HG02852 (cell line): Measurements from ENCODE around the gene SLC9C2.
"Not testable (repeated sequence)": the region's sequence is repeated elsewhere in the genome, so short reads cannot be mapped to it uniquely, and the experiment has no call there.

Experiments used
- ATAC-seq: cut with Tn5 transposase; IDR thresholded peaks from one replicate; pipeline ENCODE4 v1.9.1; 2021; ENCODE audit warnings: mild to moderate bottlenecking, moderate library complexity; ENCODE audit not compliant: unreplicated experiment

Gene SLC9C2, protein sequence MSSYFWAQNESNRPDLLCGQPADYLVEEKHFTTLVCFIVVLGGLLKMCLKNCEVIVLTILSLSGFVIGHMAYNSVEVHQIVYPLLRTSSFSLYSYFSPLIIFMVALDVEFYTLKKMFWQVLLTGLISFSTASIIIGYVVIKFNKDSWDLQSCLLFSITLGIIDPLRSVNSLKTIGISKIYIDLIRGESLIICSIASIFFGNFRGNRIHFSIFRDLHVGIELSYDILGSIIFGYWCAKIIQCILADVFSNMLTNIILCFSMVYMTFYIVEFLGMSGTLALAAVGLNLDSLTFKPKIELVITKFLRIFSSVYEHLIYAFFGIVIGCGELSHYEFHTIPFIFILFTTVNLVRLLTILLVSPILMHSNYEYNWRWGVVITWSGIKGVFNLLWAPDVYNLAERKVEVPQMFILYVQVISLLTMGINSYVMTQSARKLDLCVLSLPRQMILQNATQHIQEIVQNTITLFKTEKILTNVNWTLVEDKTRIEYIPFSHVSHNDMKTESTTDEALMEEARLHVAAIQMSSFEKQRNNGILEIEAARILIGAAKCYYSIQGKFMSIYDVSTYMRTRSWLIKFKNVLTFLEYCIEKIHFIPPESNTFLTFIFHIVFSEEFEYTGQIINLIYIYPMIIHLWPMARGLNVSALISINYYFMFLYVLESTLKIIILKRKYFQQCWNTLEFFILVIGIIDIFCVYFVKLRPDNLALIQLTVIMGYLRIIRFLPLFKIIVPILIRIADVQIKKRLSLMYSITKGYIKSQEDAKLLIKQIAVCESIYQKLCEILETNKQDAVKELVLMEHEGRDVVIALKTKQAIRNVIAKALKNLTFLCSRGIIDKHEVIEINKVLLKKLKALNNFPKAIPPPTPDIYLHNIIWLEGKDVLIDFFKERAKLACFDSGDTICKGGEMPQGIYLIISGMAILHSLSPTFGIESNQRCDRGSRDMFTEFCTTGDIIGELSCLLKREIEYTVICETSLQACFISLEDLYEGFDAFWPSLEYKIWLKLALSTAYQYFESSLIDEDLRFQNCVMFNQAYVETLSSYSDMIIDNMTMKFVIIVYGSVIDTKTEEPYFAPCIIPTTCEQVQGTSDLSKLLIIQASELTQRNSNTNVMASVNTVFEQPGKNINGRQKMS

GRCh38 chr1:173603056-173603591 lies at the start of gene SLC9C2:
Gene SLC9C2, minus strand, starts transcription at chr1:173603072. Its CDS starts 1,296 bp downstream, at chr1:173601776.
- ATAC-seq, result no peak

DNA sequence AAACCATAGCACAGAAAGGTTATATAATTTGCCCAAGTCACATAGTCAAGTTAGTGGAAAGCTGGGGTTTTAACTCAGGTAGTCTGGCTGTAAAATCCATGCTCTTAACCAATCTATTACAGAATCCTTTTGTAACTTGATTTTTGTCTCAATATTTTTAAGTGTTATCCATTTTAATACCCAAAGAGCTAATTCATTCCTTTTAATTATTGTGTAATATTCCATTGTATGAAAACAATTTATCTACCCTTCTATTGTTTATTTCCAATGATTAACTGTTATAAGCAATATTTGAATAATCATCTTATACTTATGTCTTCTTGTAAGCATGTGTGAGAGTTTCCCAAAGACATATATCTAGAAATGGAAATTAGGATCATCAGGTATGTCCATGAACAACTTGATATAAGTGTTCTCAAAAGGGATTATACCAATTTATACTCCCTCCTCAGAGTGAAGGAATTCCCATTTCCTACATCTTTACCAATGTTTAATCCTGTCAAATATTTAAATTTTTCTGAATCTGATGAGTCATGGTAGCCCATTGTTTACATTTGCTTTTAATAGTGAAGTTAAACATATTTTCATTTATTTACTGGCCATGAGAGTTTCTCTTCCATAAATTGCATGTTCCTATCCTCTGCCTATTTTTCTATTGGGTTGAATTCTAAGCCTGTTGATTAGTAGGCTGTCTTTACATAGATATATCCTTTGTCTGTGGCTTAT lies 46.2 kb upstream of the SLC9C2 start:
- no peak for ATAC-seq

DNA sequence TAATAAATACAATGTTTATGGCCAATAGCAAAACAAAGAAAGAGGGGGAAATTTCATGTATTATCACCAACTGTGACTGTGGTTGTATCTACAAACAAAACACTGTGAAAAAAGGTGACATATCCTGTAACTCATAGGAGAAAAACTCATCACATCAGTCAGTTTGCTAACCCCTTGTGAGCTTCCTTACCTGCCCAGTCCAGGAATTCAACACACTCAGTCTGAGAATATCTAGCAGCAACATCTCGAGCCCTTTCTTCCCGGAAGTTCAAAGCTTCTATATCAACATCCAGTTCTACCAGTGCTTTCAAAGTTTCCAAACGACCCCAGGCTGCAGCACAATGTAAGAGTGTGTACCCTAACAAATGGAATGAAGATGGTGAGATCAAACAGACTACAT lies 43.8 kb upstream of the SLC9C2 start:
- no peak for ATAC-seq

DNA sequence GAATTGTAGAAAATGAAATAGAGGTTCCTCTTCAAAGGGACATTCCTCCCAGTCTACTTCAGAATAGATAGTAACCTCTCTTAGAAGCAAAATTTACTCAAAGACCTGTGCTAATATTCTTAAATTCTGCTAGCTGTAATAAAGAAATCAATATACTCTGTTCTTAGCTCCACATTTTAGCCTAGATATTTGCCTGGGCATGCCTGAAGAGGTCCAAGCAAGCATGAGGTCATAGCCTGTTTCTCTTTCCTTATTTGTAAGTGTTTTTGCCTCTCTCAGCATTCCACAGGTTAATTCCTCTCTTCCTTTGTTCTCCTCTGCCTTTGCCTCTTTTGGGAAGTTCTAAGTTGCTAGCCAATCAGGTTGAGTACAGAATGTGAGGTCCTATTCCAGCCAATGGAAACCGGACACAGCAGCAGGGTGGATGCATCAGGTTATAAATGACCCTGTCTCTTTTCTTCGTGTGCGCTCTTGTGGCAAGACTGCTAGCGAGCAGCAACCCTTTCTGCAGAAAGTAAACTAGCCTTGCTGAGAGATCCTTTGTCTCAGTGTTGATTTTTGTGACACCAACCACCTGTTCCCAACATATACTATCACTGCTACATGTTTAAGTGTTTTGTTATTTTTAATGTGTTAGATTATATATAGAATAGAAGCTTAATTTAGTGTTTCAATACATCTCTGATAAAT lies 39.7 kb upstream of the SLC9C2 start:
- ATAC-seq, result not testable (repeated sequence)

DNA sequence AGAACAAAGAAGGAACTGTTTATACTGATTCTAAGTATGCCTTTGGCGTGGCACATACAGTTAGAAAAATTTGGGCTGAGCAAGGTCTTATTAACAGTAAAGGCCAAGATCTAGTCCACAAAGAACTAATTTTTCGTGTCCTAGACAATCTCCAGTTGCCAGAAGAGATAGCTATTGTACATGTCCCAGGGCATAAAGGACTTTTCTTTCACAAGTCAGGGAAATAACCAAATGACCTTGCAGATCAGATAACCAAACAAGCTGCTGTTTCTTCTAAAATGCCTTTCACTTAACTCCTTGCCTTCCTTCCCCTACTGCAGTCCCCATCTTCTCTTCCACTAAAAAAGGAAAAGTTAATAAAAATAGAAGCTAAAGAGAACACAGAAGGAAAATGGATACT lies 36.2 kb upstream of the SLC9C2 start:
- no peak for ATAC-seq

DNA sequence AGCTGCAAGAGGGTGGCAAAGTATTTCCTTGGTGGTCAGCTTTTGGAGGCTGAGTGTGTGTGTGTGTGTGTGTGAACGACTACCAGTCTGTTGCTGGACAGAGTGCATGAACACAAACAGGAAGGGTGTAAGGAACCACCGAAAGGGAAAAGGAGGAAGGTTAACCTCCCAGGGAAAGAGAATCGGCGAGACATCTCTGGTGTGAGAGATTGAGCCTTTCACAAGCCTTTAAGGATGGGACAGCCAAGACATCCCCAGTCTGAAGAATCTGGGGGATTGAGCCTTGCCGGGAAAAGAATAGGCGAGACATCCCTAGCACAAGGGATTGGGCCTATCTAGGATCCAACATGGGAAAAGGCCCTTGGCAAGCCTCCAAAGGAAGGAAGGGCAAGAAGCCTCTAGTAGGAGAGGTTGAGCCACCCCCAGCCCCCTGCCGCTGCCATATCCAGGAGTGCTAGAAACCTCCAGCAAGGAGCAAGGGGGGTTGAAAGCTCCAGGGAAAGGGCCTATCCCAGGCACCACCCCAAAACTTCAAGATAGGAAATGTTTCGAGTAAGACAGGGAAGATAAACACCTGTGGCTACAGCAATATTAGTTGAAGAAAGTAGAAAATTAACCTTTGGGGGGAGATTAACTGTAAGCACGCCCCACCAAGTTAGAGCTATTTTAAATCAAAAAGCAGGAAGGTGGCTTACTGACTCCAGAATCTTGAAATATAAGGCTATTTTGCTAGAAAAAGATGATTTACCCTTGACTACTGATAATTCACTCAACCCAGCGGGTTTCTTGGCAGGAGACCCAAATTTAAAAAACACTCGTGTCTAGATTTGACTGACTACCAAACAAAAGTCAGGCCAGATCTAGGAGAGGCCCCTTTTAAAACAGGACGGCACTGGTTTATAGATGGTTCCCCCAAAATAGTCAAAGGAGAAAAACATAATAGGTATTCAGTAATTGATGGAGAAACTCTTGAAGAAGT lies 35.5 kb upstream of the SLC9C2 start:
- ATAC-seq, result no peak

- not testable (repeated sequence) for ATAC-seq
Measured at GRCh38 chr1:173637236-173638042, 34.6 kb upstream of the SLC9C2 start.

- no peak for ATAC-seq
Measured at GRCh38 chr1:173635116-173635515, 32.2 kb upstream of the SLC9C2 start, which contains the start of gene TEX50. Gene TEX50, plus strand, starts transcription at chr1:173635338. Its CDS starts 184 bp downstream, at chr1:173635522.

DNA sequence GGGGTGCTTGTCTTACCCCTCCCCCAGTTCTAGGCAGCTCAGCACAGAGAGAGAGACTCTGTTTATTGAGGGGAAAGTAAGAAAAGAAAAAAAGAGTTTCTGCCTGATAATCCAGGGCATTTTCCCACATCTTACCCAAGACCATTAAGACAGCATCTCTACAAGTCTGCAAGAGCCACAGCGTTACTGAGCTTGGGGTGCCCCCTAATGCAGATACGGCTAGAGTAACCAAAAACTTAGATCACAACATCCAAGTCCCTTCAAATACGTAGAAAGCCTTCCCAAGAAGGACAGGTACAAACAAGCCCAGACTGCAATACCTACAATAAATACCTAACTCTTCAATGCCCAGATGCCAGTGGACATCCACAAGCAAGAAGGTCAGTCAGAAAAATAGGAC lies 26.0 kb upstream of the SLC9C2 start:
- no peak for ATAC-seq

- ATAC-seq, result no peak
Measured at GRCh38 chr1:173627269-173627668, 24.4 kb upstream of the SLC9C2 start.

GRCh38 chr1:173616859-173617258 lies 14.0 kb upstream of the SLC9C2 start:
- ATAC-seq, result no peak

GRCh38 chr1:173613086-173613485 lies 10.2 kb upstream of the SLC9C2 start:
- ATAC-seq, result not testable (repeated sequence)

GRCh38 chr1:173608503-173609216 lies 5.8 kb upstream of the SLC9C2 start:
- no peak for ATAC-seq

- ATAC-seq, result peak; percentile 77
Measured at GRCh38 chr1:173601588-173601987, 1.3 kb downstream of the SLC9C2 start.

GRCh38 chr1:173596097-173596825 lies 6.6 kb downstream of the SLC9C2 start:
- ATAC-seq, result no peak

- ATAC-seq, result not testable (repeated sequence)
Measured at GRCh38 chr1:173591138-173591537, 11.7 kb downstream of the SLC9C2 start.
